ENCODE results near the gene SUPT3H. TPM values are rescaled to one million over a fixed set of nuclear protein-coding genes. Genes with fewer than 3 reads are reported as not detected.
"Not testable (repeated sequence)": the region's sequence is repeated elsewhere in the genome, so short reads cannot be mapped to it uniquely, and the experiment has no call there.

SUPT3H gene
- total RNA-seq, 3 donors from 2014 or later (not counting 1 experiment from before 2014, with no cell fraction given): 7.3 to 10.9 (median 9.9) TPM

- 75% methylated on average over 1 of the region's 1 CpG for WGBS (ENCODE audit: insufficient coverage)
- Histone ChIP-seq H3K9me3 (ENCODE audit: control insufficient read depth, insufficient read depth, low read length) (no peaks in the 10 kb centered on the region), H3K4me3 (ENCODE audit: low read length) (no peak overlapping the region), H3K4me1 (ENCODE audit: control insufficient read depth, insufficient read depth, low read length) (no peaks in the 10 kb centered on the region), H3K36me3 (ENCODE audit: control insufficient read depth, insufficient read depth, low read length) (no peaks in the 10 kb centered on the region), H3K27me3 (ENCODE audit: control insufficient read depth, insufficient read depth, low read length) (no peaks in the 10 kb centered on the region), H3K27ac (ENCODE audit: low read length) (no peak overlapping the region)
- Mint-ChIP-seq H3K27me3 (ENCODE audit: low read depth in 2 of 2) (no peaks in the 10 kb centered on the region), H3K27ac (no peak overlapping the region), H3K36me3 (peaks cover 6% of the 10 kb centered on the region), H3K9me3 (peaks cover 2 to 4% of the 10 kb centered on the region in 2 donors), H3K4me1 (no peaks in the 10 kb centered on the region), H3K4me3 (no peak overlapping the region)
- ATAC-seq: no peak
- DNase-seq: no peak
- TF ChIP-seq CTCF (IDR thresholded peaks at IDR 0.05): no peak
- intact Hi-C loops (cut with micrococcal nuclease): no loop called here
Observed at GRCh38 chr6:45148711-45149341, 228.9 kb downstream of the SUPT3H start.

- peaks cover 3 to 9% of the 10 kb centered on the region in 2 donors for H3K9me3 Mint-ChIP-seq
- H3K4me1 Mint-ChIP-seq: no peaks in the 10 kb centered on the region
- DNase-seq (no peak), ATAC-seq (no peak)
- no peak overlapping the region for H3K4me3 Mint-ChIP-seq
- Histone ChIP-seq H3K4me3 (ENCODE audit: low read length) (no peak overlapping the region), H3K36me3 (ENCODE audit: control insufficient read depth, insufficient read depth, low read length) (no peaks in the 10 kb centered on the region), H3K27ac (ENCODE audit: low read length) (no peak overlapping the region), H3K4me1 (ENCODE audit: control insufficient read depth, insufficient read depth, low read length) (no peaks in the 10 kb centered on the region), H3K27me3 (ENCODE audit: control insufficient read depth, insufficient read depth, low read length) (no peaks in the 10 kb centered on the region), H3K9me3 (ENCODE audit: control insufficient read depth, insufficient read depth, low read length) (no peaks in the 10 kb centered on the region)
- TF ChIP-seq CTCF (IDR thresholded peaks at IDR 0.05): no peak
- intact Hi-C loops (cut with micrococcal nuclease): no loop called here
- WGBS (ENCODE audit: insufficient coverage): 90% methylated on average over 1 of the region's 1 CpG
- no peaks in the 10 kb centered on the region for H3K27me3 Mint-ChIP-seq (ENCODE audit: low read depth in 2 of 2)
- no peak overlapping the region for H3K27ac Mint-ChIP-seq
- H3K36me3 Mint-ChIP-seq: peaks cover 6% of the 10 kb centered on the region
Observed at GRCh38 chr6:45148278-45148677, 229.5 kb downstream of the SUPT3H start.

GRCh38 chr6:45145658-45146057 lies 232.1 kb downstream of the SUPT3H start:
- ATAC-seq; H3K4me3 ChIP-seq (ENCODE audit: low read length); H3K27ac ChIP-seq (ENCODE audit: low read length); H3K36me3 ChIP-seq (ENCODE audit: control insufficient read depth, insufficient read depth, low read length); H3K9me3 ChIP-seq (ENCODE audit: control insufficient read depth, insufficient read depth, low read length); H3K27me3 ChIP-seq (ENCODE audit: control insufficient read depth, insufficient read depth, low read length); intact Hi-C loops (cut with micrococcal nuclease); DNase-seq; H3K4me3 Mint-ChIP-seq; H3K4me1 Mint-ChIP-seq; H3K27me3 Mint-ChIP-seq (ENCODE audit: low read depth in 2 of 2); H3K27ac Mint-ChIP-seq; H3K4me1 ChIP-seq (ENCODE audit: control insufficient read depth, insufficient read depth, low read length): not testable (repeated sequence)
- Mint-ChIP-seq H3K9me3 (peaks cover 4 to 13% of the 10 kb centered on the region in 2 donors), H3K36me3 (peaks cover 16% of the 10 kb centered on the region)
- 91% methylated on average over 3 of the region's 3 CpGs for WGBS (ENCODE audit: insufficient coverage)

GRCh38 chr6:45138765-45139164 lies 239.0 kb downstream of the SUPT3H start:
- Histone ChIP-seq H3K36me3 (ENCODE audit: control insufficient read depth, insufficient read depth, low read length) (no peaks in the 10 kb centered on the region), H3K4me1 (ENCODE audit: control insufficient read depth, insufficient read depth, low read length) (no peaks in the 10 kb centered on the region), H3K27ac (ENCODE audit: low read length) (no peak overlapping the region), H3K27me3 (ENCODE audit: control insufficient read depth, insufficient read depth, low read length) (no peaks in the 10 kb centered on the region), H3K4me3 (ENCODE audit: low read length) (no peak overlapping the region), H3K9me3 (ENCODE audit: control insufficient read depth, insufficient read depth, low read length) (peaks cover 7% of the 10 kb centered on the region)
- no peaks in the 10 kb centered on the region for H3K27me3 Mint-ChIP-seq (ENCODE audit: low read depth in 2 of 2)
- ATAC-seq (no peak), DNase-seq (no peak)
- no peak overlapping the region for H3K27ac Mint-ChIP-seq
- H3K4me3 Mint-ChIP-seq: no peak overlapping the region
- intact Hi-C loops (cut with micrococcal nuclease): no loop called here
- TF ChIP-seq CTCF (IDR thresholded peaks at IDR 0.05): no peak
- peaks cover 13 to 22% of the 10 kb centered on the region in 2 donors for H3K9me3 Mint-ChIP-seq
- H3K36me3 Mint-ChIP-seq: peaks cover 31% of the 10 kb centered on the region
- H3K4me1 Mint-ChIP-seq: no peaks in the 10 kb centered on the region
